ENCODE data around the gene CRYL1.

The CRYL1 gene

DNA sequence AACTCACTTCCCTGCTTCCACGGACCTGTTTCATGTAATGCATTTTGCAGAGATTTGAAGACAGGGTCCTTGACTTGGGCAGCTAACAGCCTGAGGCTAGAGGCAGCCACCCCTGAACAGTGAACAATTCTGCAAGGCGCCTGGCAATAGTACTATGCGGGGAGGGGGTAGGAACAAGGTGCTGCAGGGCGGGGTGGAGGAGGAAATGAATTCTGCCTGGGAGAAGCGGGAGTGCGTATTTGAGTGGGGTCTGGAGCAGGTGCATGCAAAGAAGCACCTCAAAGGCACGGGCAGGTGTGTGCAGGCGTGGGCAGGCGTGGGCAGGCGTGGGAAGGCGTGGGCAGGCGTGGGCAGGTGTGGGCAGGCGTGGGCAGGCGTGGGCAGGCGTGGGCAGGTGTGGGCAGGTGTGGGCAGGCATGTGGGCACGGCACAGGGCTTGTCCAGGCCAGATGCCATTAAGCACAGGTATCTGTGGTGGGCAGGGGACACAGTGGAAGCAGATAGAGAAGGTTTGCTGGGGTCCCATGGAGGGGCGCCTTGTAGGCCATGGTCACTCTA lies 163.1 kb downstream of the CRYL1 start:
- DNase-seq = no peak

DNA sequence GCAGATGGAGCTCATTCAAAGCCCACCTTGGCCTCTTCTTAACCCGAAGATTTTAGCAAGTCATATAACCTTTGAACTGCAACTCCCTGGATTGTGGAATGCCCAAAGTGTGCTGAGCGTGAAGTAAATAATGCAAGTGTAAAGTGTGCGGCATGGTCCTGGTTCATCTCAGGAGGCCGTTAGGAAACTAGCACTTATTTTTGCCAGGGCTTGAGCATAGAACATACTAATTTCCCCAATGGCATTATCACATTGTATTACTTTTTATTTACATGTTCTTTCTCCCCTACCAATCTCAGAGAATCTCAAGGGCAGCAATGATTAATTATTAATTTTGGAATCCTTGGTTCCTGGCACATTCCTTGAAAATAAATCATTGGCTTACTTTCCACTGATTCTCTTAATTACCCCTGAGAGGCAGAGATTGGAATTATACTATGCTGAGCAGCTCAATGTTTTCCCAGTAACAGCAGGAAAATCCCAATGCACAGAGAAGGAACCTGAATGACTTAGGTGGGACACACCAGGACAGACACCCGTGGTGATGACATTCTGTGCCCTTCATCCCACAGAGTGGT lies 164.7 kb downstream of the CRYL1 start:
- DNase-seq = no peak

DNA sequence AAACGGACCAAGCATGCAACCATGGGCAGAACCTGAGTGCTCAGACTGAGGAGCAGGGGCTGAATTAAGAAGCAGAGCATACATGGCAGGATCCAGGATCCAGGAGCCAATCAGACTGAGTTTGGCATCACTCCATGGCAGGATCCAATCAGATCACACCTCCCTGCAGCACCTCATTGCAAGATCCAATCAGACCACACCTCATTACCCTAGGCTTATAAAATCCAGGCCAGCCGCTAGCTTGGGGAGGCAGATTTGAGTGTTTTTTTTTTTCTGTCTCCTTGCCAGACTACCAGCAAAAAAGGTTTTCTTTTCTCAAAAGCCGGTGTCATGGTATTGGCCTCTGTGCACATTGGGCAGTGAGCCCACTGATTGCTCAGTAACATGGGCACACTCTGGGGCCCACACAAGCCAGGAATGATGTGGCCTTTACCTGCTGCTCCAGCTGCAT lies 165.6 kb downstream of the CRYL1 start:
- DNase-seq = no peak

DNA sequence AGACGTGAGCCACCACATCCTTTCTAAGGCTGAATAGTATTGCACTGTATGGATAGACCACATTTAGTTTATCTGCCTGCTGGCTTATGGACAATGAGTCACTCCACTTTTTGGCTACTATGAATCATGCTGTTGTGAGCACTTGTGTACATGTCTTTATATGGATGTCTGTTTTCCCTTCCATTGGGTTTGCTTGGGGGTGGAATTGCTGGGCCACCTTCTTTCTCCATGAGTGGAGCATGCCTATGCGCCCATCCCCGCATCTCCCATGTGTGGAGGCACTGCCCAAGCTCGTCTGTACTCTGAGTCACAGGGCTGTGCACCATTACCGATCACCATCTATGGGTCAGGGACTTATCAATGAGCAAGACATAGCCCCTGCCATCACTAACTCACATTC lies 166.3 kb downstream of the CRYL1 start:
- no peak for DNase-seq

DNA sequence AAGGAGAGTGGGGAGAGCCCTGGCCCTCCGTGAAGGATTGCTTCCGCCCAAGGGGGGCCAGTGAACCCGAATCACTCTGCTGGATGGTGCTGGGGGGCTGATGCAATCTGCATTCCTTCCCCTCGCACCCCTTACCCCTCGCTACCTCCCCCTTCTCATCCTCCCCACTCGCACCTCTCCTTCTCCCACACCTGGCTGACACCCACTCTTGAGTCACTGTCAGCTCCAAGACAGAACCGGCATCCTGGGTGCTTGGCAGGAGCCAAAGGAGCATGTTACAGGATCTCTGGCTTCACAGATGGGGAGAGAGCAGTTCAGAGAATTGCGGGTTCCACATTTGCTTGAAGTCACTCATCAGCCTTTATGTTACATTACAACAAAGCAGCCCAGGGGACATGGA lies 167.6 kb downstream of the CRYL1 start:
- no peak for DNase-seq

DNA sequence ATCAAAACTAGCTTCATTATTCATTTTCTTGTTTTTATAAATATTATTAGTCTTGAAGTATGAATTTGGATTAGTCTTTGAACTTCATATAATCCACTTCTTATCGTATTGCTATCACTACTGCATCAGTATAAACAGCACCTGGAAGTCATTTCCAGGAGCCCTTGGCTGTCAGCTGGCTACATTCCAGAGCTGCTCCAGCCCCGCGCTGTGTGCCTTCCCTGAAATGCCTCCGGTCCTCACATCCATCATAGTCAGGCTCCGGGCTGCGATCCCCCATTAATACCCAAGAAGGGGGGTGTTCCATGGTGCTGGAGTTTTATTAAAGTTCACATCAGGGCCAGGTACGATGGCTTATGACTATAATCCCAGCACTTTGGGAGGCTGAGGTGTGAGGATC lies 169.2 kb downstream of the CRYL1 start:
- no peak for DNase-seq

DNA sequence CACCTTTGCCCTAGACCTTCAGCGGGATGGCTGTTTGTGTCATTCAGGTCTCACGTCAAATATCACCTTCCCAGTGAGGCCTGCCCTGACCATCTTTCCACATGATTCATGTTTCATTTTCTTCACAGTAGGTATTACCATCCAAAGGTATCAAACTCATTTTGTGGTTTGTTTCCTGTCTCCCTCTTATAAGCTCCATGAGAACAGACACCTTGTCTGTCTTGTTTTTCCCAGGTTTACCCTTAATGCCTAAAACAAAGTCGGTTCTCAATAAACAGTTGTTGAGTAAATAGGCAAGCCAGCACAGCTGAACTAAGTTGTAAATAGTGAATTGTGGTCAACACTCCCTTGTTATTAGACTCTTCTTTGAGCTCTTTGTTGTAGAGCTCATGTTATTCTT lies 170.9 kb downstream of the CRYL1 start:
- no peak for DNase-seq

DNA sequence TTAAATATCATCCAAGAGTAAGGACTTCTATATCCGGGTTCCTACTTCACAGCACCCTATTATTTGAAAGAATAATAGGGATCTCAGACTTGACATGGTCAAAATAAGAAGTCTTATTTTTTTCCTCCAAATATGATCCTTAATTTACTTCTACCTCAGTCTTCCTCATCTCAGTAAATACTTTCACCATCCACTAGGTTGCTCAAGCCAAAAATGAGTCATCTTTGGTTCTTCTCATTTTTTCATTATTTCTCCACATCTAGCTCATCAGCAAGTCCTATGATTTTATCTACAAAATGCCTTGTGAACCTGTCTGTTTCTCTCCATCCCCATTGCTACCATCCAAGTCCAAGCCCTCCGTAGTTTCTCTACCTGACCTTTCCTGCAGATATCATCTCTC lies 171.7 kb downstream of the CRYL1 start:
- no peak for DNase-seq
